IMR-90 (cell line): ENCODE measurements around the gene LY86. TPM values are rescaled to one million over a fixed set of nuclear protein-coding genes. Genes with fewer than 3 reads are reported as not detected.

ENCODE experiments used
- ATAC-seq: fragments of 200-7000 bp; cut with Tn5 transposase; 2 replicates; pipeline ENCODE4 v1.9.1; 2020; ENCODE audit warnings: low read depth, mild to moderate bottlenecking, moderate library complexity
- BruUV-seq: library from RNA; stranded (reverse); fragments of 400-500 nt; replicated peaks from 2 replicates; lab custom pipeline; 2021; lab: Mats Ljungman, UMichigan
- CTCF ChIA-PET: fragments of 300-600 bp; formaldehyde crosslinking; extraction: SDS; loops from one replicate; lab custom pipeline; 2021; ENCODE audit warnings: antibody characterized with exemption; lab: Yijun Ruan, JAX
- POLR2A ChIA-PET: fragments of 300-600 bp; sonication (Branson Sonifier 250); formaldehyde crosslinking; loops from one replicate; lab custom pipeline; 2022; ENCODE audit warnings: antibody characterized with exemption; ENCODE audit not compliant: unreplicated experiment; lab: Charles Lee
- DNase-seq: peaks from one replicate; pipeline ENCODE4 v3.0.0; 2013
- H2AFZ ChIP-seq: replicated peaks from 2 replicates; pipeline ENCODE3; 2013; ENCODE audit warnings: low read length, mild to moderate bottlenecking; ENCODE audit not compliant: poor library complexity
- H2AK5ac ChIP-seq: 2 replicates; pipeline ENCODE4 v1.6.1; 2013; ENCODE audit warnings: low read depth, low read length, inconsistent platforms
- H2AK9ac ChIP-seq: replicated peaks from 2 replicates; pipeline ENCODE3; 2013; ENCODE audit warnings: mild to moderate bottlenecking, low read depth, low read length, moderate library complexity; ENCODE audit not compliant: poor library complexity
- H2BK120ac ChIP-seq: 2 replicates; pipeline ENCODE4 v1.6.1; 2013; ENCODE audit warnings: low read depth, low read length, inconsistent platforms
- H2BK15ac ChIP-seq: 3 replicates; pipeline ENCODE4 v1.6.1; 2013; ENCODE audit warnings: low read depth, low read length, inconsistent platforms
- H2BK20ac ChIP-seq: 2 replicates; pipeline ENCODE4 v1.6.1; 2013; ENCODE audit warnings: low read depth, mild to moderate bottlenecking, inconsistent platforms, low read length, moderate library complexity
- H2BK5ac ChIP-seq: 2 replicates; pipeline ENCODE4 v1.6.1; 2013; ENCODE audit warnings: mild to moderate bottlenecking, low read depth, low read length, inconsistent platforms; ENCODE audit not compliant: poor library complexity, severe bottlenecking
- H3K14ac ChIP-seq: replicated peaks from 2 replicates; pipeline ENCODE4 v1.6.1; 2013; ENCODE audit warnings: low read depth, low read length, inconsistent platforms
- H3K18ac ChIP-seq: 2 replicates; pipeline ENCODE4 v1.6.1; 2013; ENCODE audit warnings: low read depth, low read length, control low read depth
- H3K23ac ChIP-seq: 2 replicates; pipeline ENCODE4 v1.6.1; 2013; ENCODE audit warnings: low read depth, low read length, inconsistent platforms
- H3K27ac ChIP-seq: 2 replicates; pipeline ENCODE4 v1.5.1; 2013; ENCODE audit warnings: mild to moderate bottlenecking, control low read depth, low read length; ENCODE audit not compliant: insufficient read depth
- H3K27me3 ChIP-seq: 2 replicates; pipeline ENCODE4 v1.6.1; 2013; ENCODE audit warnings: low read length; ENCODE audit not compliant: control insufficient read depth, insufficient read depth
- H3K36me3 ChIP-seq: 2 replicates; pipeline ENCODE4 v1.6.1; 2013; ENCODE audit warnings: low read length, mixed read lengths; ENCODE audit not compliant: control insufficient read depth, insufficient read depth
- H3K4ac ChIP-seq: 2 replicates; pipeline ENCODE4 v1.6.1; 2013; ENCODE audit warnings: low read depth, low read length, inconsistent platforms
- H3K4me1 ChIP-seq: 2 replicates; pipeline ENCODE4 v1.6.1; 2013; ENCODE audit warnings: low read length, mixed read lengths; ENCODE audit not compliant: control insufficient read depth, insufficient read depth
- H3K4me2 ChIP-seq: 2 replicates; pipeline ENCODE4 v1.6.1; 2013; ENCODE audit warnings: low read depth, mild to moderate bottlenecking, control low read depth, low read length, moderate library complexity
- H3K4me3 ChIP-seq: 2 replicates; pipeline ENCODE4 v1.5.1; 2013; ENCODE audit warnings: low read depth, mild to moderate bottlenecking, control low read depth, low read length, moderate library complexity; ENCODE audit not compliant: insufficient read depth
- H3K56ac ChIP-seq: 2 replicates; pipeline ENCODE4 v1.6.1; 2013; ENCODE audit warnings: low read length, inconsistent platforms; ENCODE audit not compliant: insufficient read depth; ENCODE audit errors: extremely low read depth
- H3K79me1 ChIP-seq, 2 experiments: 2 replicates each; pipeline ENCODE4 v1.6.1; 2013; ENCODE audit warnings: low read length in 2 of 2, inconsistent platforms in 1 of 2, low read depth in 1 of 2
- H3K9ac ChIP-seq: 2 replicates; pipeline ENCODE4 v1.6.1; 2013; ENCODE audit warnings: low read depth, low read length, control low read depth
- H3K9me1 ChIP-seq: 2 replicates; pipeline ENCODE4 v1.6.1; 2013; ENCODE audit warnings: low read length, inconsistent platforms; ENCODE audit not compliant: insufficient read depth
- H3K9me3 ChIP-seq: 2 replicates; pipeline ENCODE4 v1.6.1; 2013; ENCODE audit warnings: low read length; ENCODE audit not compliant: control insufficient read depth, insufficient read depth
- H4K20me1 ChIP-seq: 2 replicates; pipeline ENCODE4 v1.6.1; 2013; ENCODE audit warnings: low read length, inconsistent platforms; ENCODE audit not compliant: insufficient read depth
- H4K5ac ChIP-seq: 2 replicates; pipeline ENCODE4 v1.6.1; 2013; ENCODE audit warnings: mild to moderate bottlenecking, low read depth, low read length, control low read depth
- H4K8ac ChIP-seq, 2 experiments: 2 replicates each; pipeline ENCODE4 v1.6.1; 2013; ENCODE audit warnings: low read depth in 2 of 2, low read length in 2 of 2, control low read depth in 1 of 2, inconsistent platforms in 1 of 2
- H4K91ac ChIP-seq: 2 replicates; pipeline ENCODE4 v1.6.1; 2013; ENCODE audit warnings: low read depth, low read length, inconsistent platforms; ENCODE audit not compliant: insufficient read depth
- BHLHE40 ChIP-seq: fragments of 150-350 bp; IDR thresholded peaks from 2 replicates; pipeline ENCODE4 v1.6.1; 2016; ENCODE audit warnings: mild to moderate bottlenecking, low read depth, low read length
- FOS ChIP-seq: fragments of 150-350 bp; IDR thresholded peaks from 2 replicates; pipeline ENCODE4 v1.6.1; 2016; ENCODE audit warnings: low read depth, low read length
- MAFK ChIP-seq: IDR thresholded peaks from 2 replicates; pipeline ENCODE4 v1.6.1; 2012; ENCODE audit warnings: low read depth, low read length, improper control_type of control experiment
- MXI1 ChIP-seq: IDR thresholded peaks from 2 replicates; pipeline ENCODE4 v1.6.1; 2012; ENCODE audit warnings: low read depth, mild to moderate bottlenecking, low read length, moderate library complexity, borderline replicate concordance
- NFE2L2 ChIP-seq: fragments of 150-350 bp; IDR thresholded peaks from 2 replicates; pipeline ENCODE4 v1.6.1; 2016; ENCODE audit warnings: low read depth, mild to moderate bottlenecking, low read length
- RCOR1 ChIP-seq: IDR thresholded peaks from 2 replicates; pipeline ENCODE4 v1.6.1; 2012; ENCODE audit warnings: mild to moderate bottlenecking, low read length, improper control_type of control experiment; ENCODE audit not compliant: insufficient replicate concordance
- WGBS, 2 experiments: methylation state at CpG; one replicate each; pipeline versions ENCODE4 v1.1.5 to v1.1.7; 2013; ENCODE audit warnings: missing lambda C conversion rate in 2 of 2; ENCODE audit not compliant: insufficient read length in 1 of 2; ENCODE audit errors: extremely low coverage in 2 of 2; 5-methylcytosine and 5-hydroxymethylcytosine counted together
- dilution Hi-C: fragments of 300-500 bp; cut with HindIII; formaldehyde crosslinking; loops from one replicate; pipeline ENCODE4 v1.14.3; 2018; ENCODE audit warnings: low sequenced_read_pairs; ENCODE audit not compliant: unreplicated experiment
- in situ Hi-C: fragments of 300-500 bp; cut with MboI; formaldehyde crosslinking; loops from 3 replicates; pipeline ENCODE4 v1.14.3; 2019; ENCODE audit warnings: low sequenced_read_pairs, inconsistent platforms, mixed read lengths
- intact Hi-C: fragments of 100-400 bp; cut with micrococcal nuclease; formaldehyde crosslinking; loops from 2 replicates; pipeline ENCODE4 v1.10.0; 2022
- polyA plus RNA-seq, 3 experiments: library from polyadenylated mRNA; depleted of rRNA; stranded (reverse); fragments of >200 nt; gene quantifications; 2 replicates each; pipeline ENCODE4 v1.2.3, GENCODE V29; 2012; ENCODE audit warnings: low replicate concordance in 1 of 3
- total RNA-seq: library from RNA; depleted of rRNA; stranded (reverse); fragments of >200 nt; gene quantifications from 2 replicates; pipeline ENCODE4 v1.2.3, GENCODE V29; 2012
- TF ChIP-seq, protein P1 (sequence below): fragments of 150-350 bp; IDR thresholded peaks from 2 replicates; pipeline ENCODE4 v1.6.1; 2016; ENCODE audit warnings: low read depth, mild to moderate bottlenecking, low read length, moderate library complexity, borderline replicate concordance
- TF ChIP-seq, protein P2 (sequence below): conservative IDR thresholded peaks from 2 replicates; pipeline ENCODE4 v1.5.1; 2012; ENCODE audit warnings: mild to moderate bottlenecking, low read depth, low read length, improper control_type of control experiment

Gene LY86
- total and polyA plus RNA-seq, 2 of the 4 experiments (the other 2 are of a cell fraction) = not detected

DNA sequence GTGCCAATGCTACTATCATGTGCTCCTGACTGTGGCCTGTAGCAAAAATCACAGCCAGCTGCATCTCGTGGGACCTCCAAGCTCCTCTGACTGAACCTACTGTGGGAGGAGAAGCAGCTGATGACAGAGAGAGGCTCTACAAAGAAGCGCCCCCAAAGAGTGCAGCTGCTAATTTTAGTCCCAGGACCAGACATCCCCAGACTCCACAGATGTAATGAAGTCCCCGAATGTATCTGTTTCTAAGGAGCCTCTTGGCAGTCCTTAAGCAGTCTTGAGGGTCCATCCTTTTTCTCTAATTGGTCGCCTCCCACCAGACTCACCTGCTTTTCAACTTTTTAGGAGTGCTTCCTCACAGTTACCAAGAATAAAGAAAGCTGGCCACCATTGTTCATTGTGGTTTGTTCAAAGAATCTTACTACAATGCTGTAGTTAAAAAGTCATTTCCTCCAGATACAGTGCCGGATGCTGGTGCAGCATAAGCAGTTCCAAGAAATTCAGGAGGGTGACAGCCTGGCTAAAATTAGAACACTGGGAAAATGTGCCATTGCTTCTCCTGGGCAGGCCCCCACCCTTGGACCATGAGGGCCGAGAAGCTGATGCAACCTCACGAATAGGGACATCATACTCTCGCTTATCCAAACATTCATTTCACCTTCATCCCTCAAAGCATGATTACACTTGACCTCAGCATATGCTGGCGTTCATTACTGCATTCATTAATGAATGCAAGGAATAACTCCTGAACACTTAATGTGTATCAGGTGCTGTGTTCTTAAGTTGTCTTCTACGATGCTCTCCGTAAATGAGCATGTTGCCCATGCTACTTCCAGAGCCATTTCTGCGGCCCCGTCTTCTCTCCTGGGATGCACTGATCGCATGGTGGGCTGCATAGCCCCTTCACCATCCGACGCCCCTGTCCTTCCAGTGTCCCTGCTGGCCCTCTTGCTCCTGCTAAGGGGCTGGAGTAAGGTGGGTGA lies 66.4 kb downstream of the LY86 start (continued):
- TF ChIP-seq, protein P1, sequence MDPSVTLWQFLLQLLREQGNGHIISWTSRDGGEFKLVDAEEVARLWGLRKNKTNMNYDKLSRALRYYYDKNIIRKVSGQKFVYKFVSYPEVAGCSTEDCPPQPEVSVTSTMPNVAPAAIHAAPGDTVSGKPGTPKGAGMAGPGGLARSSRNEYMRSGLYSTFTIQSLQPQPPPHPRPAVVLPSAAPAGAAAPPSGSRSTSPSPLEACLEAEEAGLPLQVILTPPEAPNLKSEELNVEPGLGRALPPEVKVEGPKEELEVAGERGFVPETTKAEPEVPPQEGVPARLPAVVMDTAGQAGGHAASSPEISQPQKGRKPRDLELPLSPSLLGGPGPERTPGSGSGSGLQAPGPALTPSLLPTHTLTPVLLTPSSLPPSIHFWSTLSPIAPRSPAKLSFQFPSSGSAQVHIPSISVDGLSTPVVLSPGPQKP = no peak

DNA sequence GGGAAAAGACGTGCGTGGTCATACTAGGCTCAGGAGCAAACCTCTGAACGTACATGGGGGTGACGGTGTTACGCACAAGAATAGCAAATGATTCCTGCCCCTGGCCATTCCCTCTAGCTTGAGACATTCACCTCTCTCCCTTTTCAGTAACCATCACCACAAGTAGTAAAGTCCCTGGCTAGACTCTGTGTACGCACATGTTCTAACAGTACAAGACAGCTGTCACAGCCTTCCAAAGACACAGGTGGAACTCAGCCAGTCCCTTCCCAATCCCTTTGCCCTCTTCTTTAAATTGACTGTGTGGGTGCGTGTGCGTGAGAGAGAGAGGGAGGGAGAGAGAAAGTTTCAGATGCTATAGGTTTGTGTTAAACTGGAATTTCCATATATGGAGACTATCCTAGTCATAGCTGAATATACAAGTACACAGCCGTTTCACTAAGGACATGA lies 67.3 kb downstream of the LY86 start:
- Histone ChIP-seq H3K9me3 (no peaks in the 10 kb centered on the region), H4K5ac (no peak overlapping the region), H3K18ac (no peak overlapping the region), H3K27me3 (no peaks in the 10 kb centered on the region; the same call in 1 of the 2 replicates), H2BK20ac (no peak overlapping the region), H2AK5ac (no peak overlapping the region), H4K91ac (no peak overlapping the region), H3K9me1 (no peaks in the 10 kb centered on the region), H2BK5ac (no peak overlapping the region), H2AK9ac (no peak overlapping the region), H4K20me1 (no peaks in the 10 kb centered on the region), H3K27ac (no peak overlapping the region), H2BK120ac (no peak overlapping the region), H3K9ac (no peak overlapping the region), H3K4me1 (no peaks in the 10 kb centered on the region), H3K14ac (no peak overlapping the region), H2BK15ac (no peak overlapping the region), H2AFZ (no peak overlapping the region), H4K8ac (no peak overlapping the region), H3K4me3 (no peak overlapping the region), H3K4ac (no peak overlapping the region), H3K23ac (no peak overlapping the region), H3K56ac (no peak overlapping the region), H3K79me1 (no peaks in the 10 kb centered on the region), H3K4me2 (no peak overlapping the region), H3K36me3 (no peaks in the 10 kb centered on the region)
- in situ Hi-C loops (no loop called here), dilution Hi-C loops (no loop called here), intact Hi-C loops (no loop called here)
- DNase-seq = no peak
- ChIA-PET CTCF (no interaction called here), POLR2A (no interaction called here)
- ATAC-seq = no peak
- TF ChIP-seq NFE2L2 (no peak), BHLHE40 (no peak), MXI1 (no peak), MAFK (no peak), FOS (no peak), RCOR1 (no peak)
- TF ChIP-seq, protein P2, sequence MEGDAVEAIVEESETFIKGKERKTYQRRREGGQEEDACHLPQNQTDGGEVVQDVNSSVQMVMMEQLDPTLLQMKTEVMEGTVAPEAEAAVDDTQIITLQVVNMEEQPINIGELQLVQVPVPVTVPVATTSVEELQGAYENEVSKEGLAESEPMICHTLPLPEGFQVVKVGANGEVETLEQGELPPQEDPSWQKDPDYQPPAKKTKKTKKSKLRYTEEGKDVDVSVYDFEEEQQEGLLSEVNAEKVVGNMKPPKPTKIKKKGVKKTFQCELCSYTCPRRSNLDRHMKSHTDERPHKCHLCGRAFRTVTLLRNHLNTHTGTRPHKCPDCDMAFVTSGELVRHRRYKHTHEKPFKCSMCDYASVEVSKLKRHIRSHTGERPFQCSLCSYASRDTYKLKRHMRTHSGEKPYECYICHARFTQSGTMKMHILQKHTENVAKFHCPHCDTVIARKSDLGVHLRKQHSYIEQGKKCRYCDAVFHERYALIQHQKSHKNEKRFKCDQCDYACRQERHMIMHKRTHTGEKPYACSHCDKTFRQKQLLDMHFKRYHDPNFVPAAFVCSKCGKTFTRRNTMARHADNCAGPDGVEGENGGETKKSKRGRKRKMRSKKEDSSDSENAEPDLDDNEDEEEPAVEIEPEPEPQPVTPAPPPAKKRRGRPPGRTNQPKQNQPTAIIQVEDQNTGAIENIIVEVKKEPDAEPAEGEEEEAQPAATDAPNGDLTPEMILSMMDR = no peak
- TF ChIP-seq, protein P1 = no peak
- WGBS, 2 experiments = 90% methylated on average over 5 of the region's 9 CpGs; no CpG with 5 or more reads in 1 of the 2 experiments
- no TSS peak for BruUV-seq
